Ectodermal cell (in vitro differentiated cells): Measurements from ENCODE around the gene TSBP1.
"Not testable (repeated sequence)": the region's sequence is repeated elsewhere in the genome, so short reads cannot be mapped to it uniquely, and the experiment has no call there.

Source experiments
- H3K27ac ChIP-seq: 2 replicates; pipeline ENCODE4 v1.7.0; 2013; ENCODE audit warnings: mild to moderate bottlenecking, low read depth, low read length; ENCODE audit not compliant: insufficient read depth, poor library complexity, severe bottlenecking
- H3K27me3 ChIP-seq: 2 replicates; pipeline ENCODE4 v1.7.0; 2013; ENCODE audit warnings: mild to moderate bottlenecking, low read length; ENCODE audit not compliant: insufficient read depth, control insufficient read depth, poor library complexity, severe bottlenecking
- H3K36me3 ChIP-seq: one replicate; pipeline ENCODE4 v1.7.0; 2013; ENCODE audit warnings: low read length; ENCODE audit not compliant: control insufficient read depth, insufficient read depth
- H3K4me1 ChIP-seq: one replicate; pipeline ENCODE4 v1.7.0; 2013; ENCODE audit warnings: low read length; ENCODE audit not compliant: control insufficient read depth, insufficient read depth
- H3K4me3 ChIP-seq: 2 replicates; pipeline ENCODE4 v1.7.0; 2013; ENCODE audit warnings: low read depth, low read length, control low read depth; ENCODE audit not compliant: insufficient read depth
- H3K9me3 ChIP-seq: 2 replicates; pipeline ENCODE4 v1.7.0; 2013; ENCODE audit warnings: mild to moderate bottlenecking, low read length, moderate library complexity; ENCODE audit not compliant: control insufficient read depth
- WGBS, 2 experiments: methylation state at CpG; one replicate each; pipeline ENCODE4 v1.1.7; 2013; ENCODE audit warnings: missing lambda C conversion rate in 2 of 2; 5-methylcytosine and 5-hydroxymethylcytosine counted together

Gene TSBP1

GRCh38 chr6:32337186-32337805 is 34.4 kb downstream of the TSBP1 start:
- Histone ChIP-seq H3K4me1 (no peaks in the 10 kb centered on the region), H3K27me3 (no peaks in the 10 kb centered on the region), H3K27ac (no peak overlapping the region), H3K4me3 (no peak overlapping the region), H3K36me3 (no peaks in the 10 kb centered on the region), H3K9me3 (no peaks in the 10 kb centered on the region)
- WGBS, 2 experiments, result 87 to 94% methylated on average over 4 of the region's 4 CpGs

- H3K4me3 ChIP-seq, result no peak overlapping the region
- WGBS, 2 experiments, result 82 to 83% methylated on average over 1 of the region's 1 CpG
- H3K27me3 ChIP-seq, result no peaks in the 10 kb centered on the region
These were observed 39.3 kb downstream of the TSBP1 start for GRCh38 chr6:32332433-32332832.

GRCh38 chr6:32329141-32329540 is 42.6 kb downstream of the TSBP1 start:
- H3K27ac ChIP-seq, result no peak overlapping the region
- H3K4me1 ChIP-seq, result no peaks in the 10 kb centered on the region
- H3K9me3 ChIP-seq, result no peaks in the 10 kb centered on the region
- no peaks in the 10 kb centered on the region for H3K27me3 ChIP-seq
- no peaks in the 10 kb centered on the region for H3K36me3 ChIP-seq
- H3K4me3 ChIP-seq, result no peak overlapping the region

More at GRCh38 chr6:32332433-32332832, 39.3 kb downstream of the TSBP1 start:
- H3K36me3 ChIP-seq, result no peaks in the 10 kb centered on the region
- no peak overlapping the region for H3K27ac ChIP-seq
- H3K4me1 ChIP-seq, result no peaks in the 10 kb centered on the region
- no peaks in the 10 kb centered on the region for H3K9me3 ChIP-seq

- H3K27me3 ChIP-seq, result no peaks in the 10 kb centered on the region
- no peak overlapping the region for H3K27ac ChIP-seq
- no peaks in the 10 kb centered on the region for H3K9me3 ChIP-seq
- 96 to 98% methylated on average over 3 of the region's 3 CpGs for WGBS, 2 experiments
- H3K4me3 ChIP-seq, result no peak overlapping the region
- no peaks in the 10 kb centered on the region for H3K36me3 ChIP-seq
- no peaks in the 10 kb centered on the region for H3K4me1 ChIP-seq
These were observed 44.6 kb downstream of the TSBP1 start for GRCh38 chr6:32327103-32327502.

GRCh38 chr6:32318501-32318900 is 53.2 kb downstream of the TSBP1 start:
- Histone ChIP-seq H3K4me3 (no peak overlapping the region), H3K9me3 (no peaks in the 10 kb centered on the region)

GRCh38 chr6:32317541-32317940 is 54.2 kb downstream of the TSBP1 start:
- Histone ChIP-seq H3K4me3 (no peak overlapping the region), H3K36me3 (no peaks in the 10 kb centered on the region), H3K27me3 (no peaks in the 10 kb centered on the region), H3K27ac (no peak overlapping the region), H3K9me3 (no peaks in the 10 kb centered on the region), H3K4me1 (no peaks in the 10 kb centered on the region)
- WGBS, 2 experiments, result 83 to 90% methylated on average over 5 of the region's 5 CpGs

More at GRCh38 chr6:32318501-32318900, 53.2 kb downstream of the TSBP1 start:
- no peak overlapping the region for H3K27ac ChIP-seq
- H3K4me1 ChIP-seq, result no peaks in the 10 kb centered on the region
- no peaks in the 10 kb centered on the region for H3K27me3 ChIP-seq
- H3K36me3 ChIP-seq, result no peaks in the 10 kb centered on the region

GRCh38 chr6:32313964-32314363 is 57.7 kb downstream of the TSBP1 start:
- H3K4me3 ChIP-seq, result no peak overlapping the region
- H3K27me3 ChIP-seq, result no peaks in the 10 kb centered on the region
- no peaks in the 10 kb centered on the region for H3K9me3 ChIP-seq
- 85 to 93% methylated on average over 1 of the region's 1 CpG for WGBS, 2 experiments
- no peaks in the 10 kb centered on the region for H3K36me3 ChIP-seq
- H3K4me1 ChIP-seq, result no peaks in the 10 kb centered on the region
- no peak overlapping the region for H3K27ac ChIP-seq

GRCh38 chr6:32298632-32299336 is 72.9 kb downstream of the TSBP1 start:
- no peaks in the 10 kb centered on the region for H3K9me3 ChIP-seq
- H3K4me1 ChIP-seq, result peaks cover 2% of the 10 kb centered on the region
- H3K27ac ChIP-seq, result no peak overlapping the region
- WGBS, 2 experiments, result 89 to 100% methylated on average over 2 to 3 of the region's 3 CpGs
- no peak overlapping the region for H3K4me3 ChIP-seq
- H3K36me3 ChIP-seq, result no peaks in the 10 kb centered on the region
- H3K27me3 ChIP-seq, result no peaks in the 10 kb centered on the region

GRCh38 chr6:32294980-32295379 is 76.7 kb downstream of the TSBP1 start:
- H3K4me1 ChIP-seq, H3K4me3 ChIP-seq, H3K9me3 ChIP-seq, H3K36me3 ChIP-seq, H3K27me3 ChIP-seq, H3K27ac ChIP-seq: not testable (repeated sequence)
- 88 to 96% methylated on average over 3 of the region's 3 CpGs for WGBS, 2 experiments

- H3K36me3 ChIP-seq, result no peaks in the 10 kb centered on the region
- no peaks in the 10 kb centered on the region for H3K4me1 ChIP-seq
- H3K27me3 ChIP-seq, result no peaks in the 10 kb centered on the region
- 85 to 93% methylated on average over 1 of the region's 2 CpGs for WGBS, 2 experiments
- no peak overlapping the region for H3K4me3 ChIP-seq
- no peaks in the 10 kb centered on the region for H3K9me3 ChIP-seq
- H3K27ac ChIP-seq, result no peak overlapping the region
These were observed 77.1 kb downstream of the TSBP1 start for GRCh38 chr6:32294566-32294965.
